HG03045 (cell line): ENCODE results near the gene RNF31.
"Not testable (repeated sequence)": the region's sequence is repeated elsewhere in the genome, so short reads cannot be mapped to it uniquely, and the experiment has no call there.

Experiments
- ATAC-seq: cut with Tn5 transposase; IDR thresholded peaks from one replicate; pipeline ENCODE4 v1.9.1; 2021; ENCODE audit warnings: mild to moderate bottlenecking, moderate library complexity; ENCODE audit not compliant: unreplicated experiment

The RNF31 gene

DNA sequence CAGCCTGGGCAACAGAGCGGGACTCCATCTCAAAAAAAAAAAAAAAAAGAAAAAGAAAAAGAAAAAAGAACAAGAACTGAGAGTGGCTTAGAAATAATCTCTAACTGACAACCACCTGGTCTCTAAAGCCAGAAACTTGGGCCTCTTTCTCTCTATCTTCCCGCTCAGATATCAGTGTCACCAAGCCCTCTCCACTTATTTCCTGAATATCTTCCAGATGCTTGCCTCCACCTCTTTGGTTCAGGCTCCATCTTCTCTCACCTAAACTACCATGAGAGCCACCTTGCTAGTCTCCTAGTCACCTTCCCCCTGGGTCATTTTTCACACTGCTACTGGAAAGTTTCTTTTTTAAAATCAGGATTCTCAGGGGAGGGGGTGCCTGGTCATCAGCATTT, 49.8 kb downstream of the RNF31 start:
- no peak for ATAC-seq

DNA sequence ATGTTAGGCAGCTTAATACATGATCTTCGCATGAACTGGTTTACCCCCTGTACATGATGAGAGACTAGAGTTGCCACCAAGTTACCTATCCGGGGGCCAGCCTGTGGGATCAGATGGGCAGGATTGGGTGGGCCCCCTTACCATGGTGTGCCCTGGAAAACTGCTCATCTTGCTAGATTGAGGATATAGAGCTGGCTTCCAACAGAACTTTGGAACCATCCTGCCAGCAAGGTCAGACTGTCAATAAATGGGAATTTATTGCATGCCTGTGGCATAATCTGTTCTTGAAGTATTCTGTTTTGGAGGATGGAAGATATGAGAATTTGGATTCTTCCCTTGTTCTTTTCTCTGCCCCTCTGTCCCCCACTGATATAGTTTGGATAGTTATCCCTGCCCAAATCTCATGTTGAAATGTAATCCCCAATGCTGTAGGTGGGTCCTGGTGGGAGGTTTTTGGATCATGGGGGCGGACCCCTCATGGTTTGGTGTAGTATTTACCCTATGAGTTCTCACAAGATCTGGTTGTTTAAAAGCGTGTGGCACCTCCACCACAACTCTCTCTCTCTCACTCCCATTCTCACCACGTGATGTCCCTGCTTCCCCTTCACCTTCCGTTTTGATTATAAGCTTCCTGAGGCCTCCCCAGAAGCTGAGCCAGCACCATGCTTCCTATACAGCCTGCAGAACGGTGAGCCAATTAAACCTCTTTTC, 51.7 kb downstream of the RNF31 start:
- no peak for ATAC-seq

DNA sequence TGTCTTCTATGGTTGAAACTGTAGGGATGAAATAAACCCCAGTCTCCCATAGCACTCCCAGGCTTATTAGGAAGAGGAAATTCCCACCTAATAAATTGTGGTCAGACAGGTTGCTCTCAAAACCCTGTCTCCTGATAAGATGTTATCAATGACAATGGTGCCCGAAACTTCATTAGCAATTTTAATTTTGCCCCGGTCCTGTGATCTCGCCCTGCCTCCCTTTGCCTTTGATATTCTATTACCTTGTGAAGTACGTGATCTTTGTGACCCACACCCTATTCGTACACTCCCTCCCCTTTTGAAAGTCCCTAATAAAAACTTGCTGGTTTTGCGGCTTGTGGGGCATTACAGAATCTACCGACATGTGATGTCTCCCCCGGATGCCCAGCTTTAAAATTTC, 55.2 kb downstream of the RNF31 start:
- ATAC-seq: not testable (repeated sequence)

DNA sequence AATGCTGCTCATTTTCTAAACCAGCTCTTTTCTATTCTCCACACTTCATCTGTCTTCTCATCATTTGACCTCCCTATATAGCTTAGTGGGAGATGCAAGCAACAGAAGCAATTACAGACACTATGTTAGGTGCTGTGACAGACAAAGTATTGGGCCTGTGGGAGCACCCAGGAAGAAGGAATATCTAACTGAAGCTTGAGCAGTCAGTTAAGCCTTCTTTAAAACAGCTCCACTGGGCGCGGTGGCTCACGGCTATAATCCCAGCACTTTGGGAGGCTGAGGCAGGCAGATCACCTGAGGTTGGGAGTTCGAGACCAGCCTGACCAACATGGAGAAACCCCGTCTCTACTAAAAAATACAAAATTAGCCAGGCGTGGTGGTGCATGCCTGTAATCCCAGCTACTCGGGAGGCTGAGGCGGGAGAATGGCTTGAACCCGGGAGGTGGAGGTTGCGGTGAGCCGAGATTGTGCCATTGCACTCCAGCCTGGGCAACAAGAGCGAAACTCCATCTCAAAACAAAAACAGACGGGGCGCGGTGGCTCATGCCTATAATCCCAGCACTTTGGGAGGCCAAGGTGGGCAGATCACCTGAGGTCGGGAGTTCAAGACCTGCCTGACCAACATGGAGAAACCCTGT, 56.1 kb downstream of the RNF31 start:
- not testable (repeated sequence) for ATAC-seq

GRCh38 chr14:24204163-24205146, 57.2 kb downstream of the RNF31 start:
- no peak for ATAC-seq

DNA sequence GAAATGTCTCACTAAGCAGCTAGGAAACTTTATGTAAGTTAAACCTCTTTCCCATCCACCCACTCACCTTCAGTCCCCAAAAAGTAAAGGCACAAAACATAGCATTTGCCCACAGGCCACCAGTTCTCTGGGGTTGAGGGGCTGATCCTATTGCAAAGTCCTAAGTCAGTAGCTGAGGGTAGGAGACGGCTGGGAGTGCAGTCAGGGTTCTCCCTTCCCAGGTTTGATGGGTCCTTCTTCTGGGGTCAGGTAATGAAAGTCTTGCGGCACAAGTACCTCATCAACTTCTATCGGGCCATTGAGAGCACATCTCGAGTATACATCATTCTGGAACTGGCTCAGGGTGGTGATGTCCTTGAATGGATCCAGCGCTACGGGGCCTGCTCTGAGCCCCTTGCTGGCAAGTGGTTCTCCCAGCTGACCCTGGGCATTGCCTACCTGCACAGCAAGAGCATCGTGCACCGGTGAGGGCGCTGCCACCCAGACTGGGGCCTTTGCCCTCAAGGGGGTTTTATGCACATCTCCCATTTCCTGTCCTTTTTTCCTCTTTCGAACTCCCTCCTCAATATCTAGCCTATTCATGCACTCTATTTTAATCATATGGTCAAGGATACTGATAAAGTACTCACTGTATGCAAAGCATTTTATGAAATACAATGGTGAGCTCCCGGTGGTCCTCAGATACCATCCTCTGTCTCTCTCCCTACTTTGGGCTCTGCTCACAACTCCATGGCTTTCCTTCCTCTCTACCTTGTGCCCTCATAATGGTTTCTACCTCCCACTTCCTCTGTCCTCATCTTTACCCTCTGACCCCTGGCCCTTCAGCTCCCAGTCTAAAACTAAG, 59.2 kb downstream of the RNF31 start:
- ATAC-seq: no peak

DNA sequence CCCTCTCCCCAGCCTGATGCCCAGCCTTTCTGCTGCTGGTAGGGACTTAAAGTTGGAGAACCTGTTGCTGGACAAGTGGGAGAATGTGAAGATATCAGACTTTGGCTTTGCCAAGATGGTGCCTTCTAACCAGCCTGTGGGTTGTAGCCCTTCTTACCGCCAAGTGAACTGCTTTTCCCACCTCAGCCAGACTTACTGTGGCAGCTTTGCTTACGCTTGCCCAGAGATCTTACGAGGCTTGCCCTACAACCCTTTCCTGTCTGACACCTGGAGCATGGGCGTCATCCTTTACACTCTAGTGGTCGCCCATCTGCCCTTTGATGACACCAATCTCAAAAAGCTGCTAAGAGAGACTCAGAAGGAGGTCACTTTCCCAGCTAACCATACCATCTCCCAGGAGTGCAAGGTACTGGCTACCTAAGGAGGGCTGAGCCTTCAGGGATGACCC, 59.8 kb downstream of the RNF31 start:
- no peak for ATAC-seq

DNA sequence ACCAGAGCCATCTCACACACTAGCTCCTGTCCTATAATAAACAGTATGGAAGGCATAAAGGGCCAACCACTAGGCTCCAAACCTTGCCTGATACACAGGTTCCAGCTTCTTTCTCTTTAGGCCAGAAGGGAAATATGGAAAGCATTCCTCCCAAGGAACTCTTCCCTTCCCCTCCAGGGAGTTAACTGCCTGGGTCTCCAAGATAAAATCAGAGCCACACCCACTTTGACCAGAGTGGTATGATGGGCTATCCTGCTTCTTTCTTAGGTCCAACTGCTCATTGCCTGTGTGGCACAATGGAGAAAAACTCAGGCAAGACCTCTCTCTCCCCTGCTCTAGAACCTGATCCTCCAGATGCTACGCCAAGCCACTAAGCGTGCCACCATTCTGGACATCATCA, 60.3 kb downstream of the RNF31 start:
- ATAC-seq: no peak
